Measurements from ENCODE around the gene RETREG2. TPM values are rescaled to one million over a fixed set of nuclear protein-coding genes. Genes with fewer than 3 reads are reported as not detected.
"Not testable (repeated sequence)": the region's sequence is repeated elsewhere in the genome, so short reads cannot be mapped to it uniquely, and the experiment has no call there.

Gene RETREG2
- total RNA-seq, 2 donors from 2014 or later: 26.6 to 41.7 TPM

DNA sequence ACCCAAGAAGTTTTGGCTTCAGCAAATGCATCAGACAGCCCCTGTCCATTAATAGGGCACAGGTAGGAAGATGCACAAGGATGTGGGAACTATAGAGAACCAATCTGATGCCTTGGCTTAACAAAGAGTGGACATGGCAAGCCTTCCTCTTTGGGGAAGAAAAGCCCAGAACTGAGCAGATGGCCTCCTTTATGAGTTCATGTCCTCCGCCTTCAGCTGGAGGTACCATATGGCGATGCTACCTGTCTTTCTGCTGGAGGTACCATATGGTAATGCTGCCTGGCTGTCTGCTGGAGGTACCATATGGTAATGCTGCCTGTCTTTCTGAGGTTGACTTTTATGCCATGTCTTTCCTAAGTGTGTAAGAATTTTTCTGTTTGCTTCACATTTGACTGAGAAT lies 6.0 kb downstream of the RETREG2 start:
- Histone ChIP-seq H3K36me3 (peaks cover 46% of the 10 kb centered on the region), H3K27ac (no peak overlapping the region), H3K4me1 (peaks cover 0 to 11% of the 10 kb centered on the region in 2 donors), H3K4me3 (no peak overlapping the region), H3K27me3 (no peaks in the 10 kb centered on the region), H3K9me3 (no peaks in the 10 kb centered on the region)
- TF ChIP-seq, protein P1, sequence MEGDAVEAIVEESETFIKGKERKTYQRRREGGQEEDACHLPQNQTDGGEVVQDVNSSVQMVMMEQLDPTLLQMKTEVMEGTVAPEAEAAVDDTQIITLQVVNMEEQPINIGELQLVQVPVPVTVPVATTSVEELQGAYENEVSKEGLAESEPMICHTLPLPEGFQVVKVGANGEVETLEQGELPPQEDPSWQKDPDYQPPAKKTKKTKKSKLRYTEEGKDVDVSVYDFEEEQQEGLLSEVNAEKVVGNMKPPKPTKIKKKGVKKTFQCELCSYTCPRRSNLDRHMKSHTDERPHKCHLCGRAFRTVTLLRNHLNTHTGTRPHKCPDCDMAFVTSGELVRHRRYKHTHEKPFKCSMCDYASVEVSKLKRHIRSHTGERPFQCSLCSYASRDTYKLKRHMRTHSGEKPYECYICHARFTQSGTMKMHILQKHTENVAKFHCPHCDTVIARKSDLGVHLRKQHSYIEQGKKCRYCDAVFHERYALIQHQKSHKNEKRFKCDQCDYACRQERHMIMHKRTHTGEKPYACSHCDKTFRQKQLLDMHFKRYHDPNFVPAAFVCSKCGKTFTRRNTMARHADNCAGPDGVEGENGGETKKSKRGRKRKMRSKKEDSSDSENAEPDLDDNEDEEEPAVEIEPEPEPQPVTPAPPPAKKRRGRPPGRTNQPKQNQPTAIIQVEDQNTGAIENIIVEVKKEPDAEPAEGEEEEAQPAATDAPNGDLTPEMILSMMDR (IDR thresholded peaks at IDR 0.05): no peak
- no peak for DNase-seq (ENCODE audit: low spot score)

DNA sequence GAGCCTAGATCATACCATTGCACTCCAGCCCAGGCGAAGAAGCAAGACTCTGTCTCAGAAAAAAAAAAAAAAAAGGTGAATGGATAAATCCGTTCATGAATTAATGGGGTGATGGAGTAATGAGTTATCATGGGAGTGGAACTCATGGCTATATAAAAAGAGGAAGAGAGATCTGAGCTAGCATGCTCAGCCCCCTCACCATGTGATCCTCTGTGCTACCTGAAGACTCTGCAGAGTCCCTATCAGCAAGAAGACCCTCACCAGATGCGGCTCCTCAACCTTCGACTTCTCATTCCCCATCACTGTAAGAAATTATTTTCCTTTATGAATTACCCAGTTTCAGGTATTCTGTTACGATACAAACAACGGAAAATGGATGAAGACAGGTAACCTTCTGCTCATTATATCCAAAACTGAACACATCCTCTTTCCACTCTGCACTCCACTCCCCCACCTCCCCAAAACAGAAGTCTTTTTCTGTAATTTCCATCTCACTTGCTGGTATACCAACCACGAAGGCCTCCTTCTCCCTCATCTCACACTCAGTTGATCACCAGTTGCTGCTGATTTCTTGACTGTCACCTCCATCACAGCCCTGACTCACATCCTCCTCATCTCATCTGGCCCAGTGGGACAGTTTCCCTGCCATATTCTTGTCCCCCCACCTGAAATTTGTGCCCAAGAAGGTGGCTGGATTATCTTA lies 8.8 kb downstream of the RETREG2 start:
- peaks cover 25% of the 10 kb centered on the region for H3K36me3 ChIP-seq

DNA sequence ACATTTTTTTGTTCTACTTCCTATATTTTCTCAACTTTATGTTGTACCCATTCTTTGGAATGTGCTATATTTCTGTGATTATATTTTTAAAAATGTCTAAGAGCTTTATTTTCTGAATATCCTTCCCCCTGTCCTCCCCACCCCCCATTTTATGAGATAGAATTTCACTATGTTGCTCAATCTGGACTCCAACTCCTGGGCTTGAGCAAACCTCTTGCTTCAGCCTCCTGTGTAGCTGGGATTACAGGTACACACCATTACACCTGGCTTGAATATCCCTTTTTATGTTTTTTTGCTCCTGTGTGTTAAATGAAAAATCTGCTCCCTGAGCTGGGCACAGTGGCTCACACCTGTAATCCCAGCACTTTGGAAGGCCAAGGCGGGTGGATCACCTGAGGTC lies 19.3 kb downstream of the RETREG2 start:
- Histone ChIP-seq H3K27me3 (no peaks in the 10 kb centered on the region), H3K9me3 (no peaks in the 10 kb centered on the region), H3K27ac (no peak overlapping the region), H3K4me1 (no peaks in the 10 kb centered on the region), H3K4me3 (no peak overlapping the region), H3K36me3 (no peaks in the 10 kb centered on the region)
- TF ChIP-seq, protein P1 (IDR thresholded peaks at IDR 0.05): no peak
- no peak for DNase-seq (ENCODE audit: low spot score)

More for the DNA sequence above, 8.8 kb downstream of the RETREG2 start:
- DNase-seq (ENCODE audit: low spot score): no peak
- Histone ChIP-seq H3K27ac (no peak overlapping the region), H3K4me1 (no peaks in the 10 kb centered on the region), H3K4me3 (no peak overlapping the region), H3K27me3 (no peaks in the 10 kb centered on the region), H3K9me3 (no peaks in the 10 kb centered on the region)
- TF ChIP-seq, protein P1 (IDR thresholded peaks at IDR 0.05): no peak

DNA sequence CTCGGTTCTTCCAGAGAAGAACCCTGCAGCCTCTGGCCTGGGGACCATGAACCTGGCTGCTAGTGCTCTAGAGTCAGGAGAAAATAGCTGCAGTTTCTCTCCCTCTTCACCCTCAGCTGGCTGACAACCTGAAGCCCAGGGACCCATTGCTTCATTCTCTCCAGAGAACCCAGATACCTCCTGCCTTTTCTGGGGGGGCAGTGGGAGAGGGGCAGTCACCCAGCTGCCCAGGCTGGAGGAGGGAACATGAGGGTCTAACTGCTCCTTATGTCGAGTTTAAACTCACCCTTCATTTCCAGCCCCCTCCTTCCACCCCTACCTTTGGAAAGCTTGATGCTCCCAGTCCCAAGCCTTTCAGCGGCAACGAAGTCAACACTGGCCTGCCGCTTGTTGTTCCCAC lies 20.9 kb downstream of the RETREG2 start:
- TF ChIP-seq, protein P1 (IDR thresholded peaks at IDR 0.05): no peak
- DNase-seq (ENCODE audit: low spot score): no peak
- Histone ChIP-seq H3K27ac (no peak overlapping the region), H3K9me3 (no peaks in the 10 kb centered on the region), H3K4me3 (no peak overlapping the region), H3K36me3 (no peaks in the 10 kb centered on the region), H3K27me3 (no peaks in the 10 kb centered on the region), H3K4me1 (no peaks in the 10 kb centered on the region)

DNA sequence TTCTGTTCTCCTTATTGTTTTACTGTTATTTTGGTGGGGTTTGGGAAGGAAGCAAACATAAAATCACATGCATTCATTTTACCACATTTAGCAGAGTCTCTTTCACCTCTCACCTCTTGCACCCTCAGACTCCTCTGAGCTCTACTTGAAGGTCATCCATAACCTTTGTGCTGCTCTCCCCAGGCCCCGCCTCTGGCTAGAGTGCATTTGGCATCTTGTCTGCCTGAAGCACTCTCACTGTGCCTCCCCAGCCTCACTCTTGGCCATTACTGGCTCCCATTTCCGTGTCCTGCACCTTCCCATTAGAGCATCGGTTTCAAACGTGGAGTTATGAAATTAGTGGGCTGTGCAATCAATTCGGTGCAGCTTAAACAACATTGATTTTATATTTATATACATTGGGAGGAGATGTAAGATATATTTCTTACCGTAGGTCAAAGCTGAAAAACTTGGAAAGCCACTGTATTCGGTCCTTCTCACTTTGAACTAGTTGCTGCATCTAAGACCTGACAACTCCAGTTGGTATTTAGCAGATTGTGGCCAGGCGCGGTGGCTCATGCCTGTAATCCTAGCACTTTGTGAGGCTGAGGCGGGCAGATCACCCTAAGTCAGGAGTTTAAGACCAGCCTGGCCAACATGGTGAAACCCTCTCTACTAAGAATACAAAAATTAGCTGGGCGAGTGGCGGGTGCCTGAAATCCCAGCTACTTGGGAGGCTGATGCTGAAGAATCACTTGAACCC lies 21.6 kb downstream of the RETREG2 start:
- TF ChIP-seq, protein P1 (IDR thresholded peaks at IDR 0.05): no peak
- no peak for DNase-seq (ENCODE audit: low spot score)

DNA sequence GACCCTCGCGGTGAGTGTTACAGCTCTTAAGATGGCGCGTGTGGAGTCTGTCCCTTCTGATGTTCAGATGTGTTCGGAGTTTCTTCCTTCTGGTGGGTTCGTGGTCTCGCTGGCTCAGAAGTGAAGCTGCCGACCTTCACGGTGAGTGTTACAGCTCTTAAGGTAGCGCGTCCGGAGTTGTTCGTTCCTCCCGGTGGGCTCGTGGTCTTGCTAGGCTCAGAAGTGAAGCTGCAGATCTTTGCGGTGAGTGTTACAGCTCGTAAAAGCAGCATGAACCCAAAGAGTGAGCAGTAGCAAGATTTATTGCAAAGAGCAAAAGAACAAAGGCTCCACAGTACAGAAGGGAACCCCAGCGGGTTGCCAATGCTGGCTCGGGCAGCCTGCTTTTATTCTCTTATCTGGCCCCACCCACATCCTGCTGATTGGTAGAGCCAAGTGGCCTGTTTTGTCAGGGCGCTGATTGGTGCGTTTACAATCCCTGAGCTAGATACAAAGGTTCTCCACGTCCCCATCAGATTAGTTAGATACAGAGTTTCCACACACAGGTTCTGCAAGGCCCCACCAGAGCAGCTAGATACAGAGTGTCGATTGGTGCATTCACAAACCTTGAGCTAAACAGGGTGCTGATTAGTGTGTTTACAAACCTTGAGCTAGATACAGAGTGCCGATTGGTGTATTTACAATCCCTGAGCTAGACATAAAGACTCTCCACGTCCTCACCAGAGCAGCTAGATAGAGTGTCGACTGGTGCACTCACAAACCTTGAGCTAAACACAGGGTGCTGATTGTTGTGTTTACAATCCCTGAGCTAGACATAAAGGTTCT lies 22.6 kb downstream of the RETREG2 start:
- not testable (repeated sequence) for H3K36me3 ChIP-seq; H3K4me1 ChIP-seq; H3K9me3 ChIP-seq; H3K27ac ChIP-seq; H3K27me3 ChIP-seq; H3K4me3 ChIP-seq; DNase-seq (ENCODE audit: low spot score)

More for the DNA sequence above, 21.6 kb downstream of the RETREG2 start:
- Histone ChIP-seq H3K4me1 (no peaks in the 10 kb centered on the region), H3K27me3 (no peaks in the 10 kb centered on the region), H3K36me3 (no peaks in the 10 kb centered on the region), H3K4me3 (no peak overlapping the region), H3K9me3 (no peaks in the 10 kb centered on the region), H3K27ac (no peak overlapping the region)

DNA sequence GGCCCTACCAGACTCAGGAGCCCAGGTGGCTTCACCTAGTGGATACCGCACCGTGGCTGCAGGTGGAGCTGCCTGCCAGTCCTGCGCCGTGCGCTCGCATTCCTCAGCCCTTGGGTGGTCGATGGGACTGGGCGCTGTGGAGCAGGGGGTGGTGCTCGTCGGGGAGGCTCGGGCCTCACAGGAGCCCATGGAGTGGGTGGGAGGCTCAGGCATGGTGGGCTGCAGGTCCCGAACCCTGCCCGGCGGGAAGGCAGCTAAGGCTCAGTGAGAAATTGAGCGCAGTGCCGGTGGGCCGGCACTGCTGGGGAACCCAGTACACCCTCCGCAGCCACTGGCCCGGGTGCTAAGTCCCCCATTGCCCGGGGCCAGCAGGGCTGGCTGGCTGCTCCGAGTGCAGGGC lies 23.3 kb downstream of the RETREG2 start:
- H3K4me1 ChIP-seq; H3K27me3 ChIP-seq; H3K9me3 ChIP-seq; H3K27ac ChIP-seq; DNase-seq (ENCODE audit: low spot score); H3K4me3 ChIP-seq; H3K36me3 ChIP-seq: not testable (repeated sequence)

All from right atrium auricular region (tissue), 2 donors.